Cardiac fibroblast (primary cell): ENCODE results near the gene NFILZ.

Experiments used
- DNase-seq, 2 donors: peaks; one replicate each; pipeline versions ENCODE4 v3.0.0 to v3.0.0-alpha.2; 2010; ENCODE audit warnings: low read depth in 2 of 2
- H3K4me3 ChIP-seq, 2 donors: replicated peaks in 1 of 2; 1 replicate in 1 of 2; 2 replicates in 1 of 2; pipeline ENCODE4 v1.5.1; 2011; ENCODE audit warnings: low read depth in 2 of 2, low read length in 2 of 2, mild to moderate bottlenecking in 2 of 2, moderate library complexity in 1 of 2
- TF ChIP-seq, protein P1 (sequence below): IDR thresholded peaks from one replicate; pipeline ENCODE4 v1.5.1; 2011; ENCODE audit warnings: low read depth, mild to moderate bottlenecking, low read length, inconsistent platforms

The NFILZ gene

DNA sequence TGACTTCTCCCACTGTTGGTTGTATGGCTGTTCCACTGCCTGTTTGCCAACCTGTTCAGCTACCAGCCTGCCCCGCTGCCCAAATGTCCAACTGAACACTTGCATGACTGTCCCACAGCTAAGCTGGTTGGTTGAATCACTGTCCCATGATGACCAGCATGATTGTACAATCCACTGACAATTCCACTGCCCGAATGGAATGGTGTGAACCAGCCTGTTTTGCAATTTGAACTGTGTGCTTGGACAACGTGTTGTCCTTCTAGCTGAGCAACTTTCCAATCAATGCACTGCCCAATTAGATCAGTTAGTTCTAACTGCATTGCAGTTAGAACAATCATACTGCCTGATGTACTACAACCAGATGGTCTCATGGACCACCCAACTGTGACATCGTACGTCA lies 28.6 kb upstream of the NFILZ start:
- H3K4me3 ChIP-seq: no peak overlapping the region
- TF ChIP-seq, protein P1, sequence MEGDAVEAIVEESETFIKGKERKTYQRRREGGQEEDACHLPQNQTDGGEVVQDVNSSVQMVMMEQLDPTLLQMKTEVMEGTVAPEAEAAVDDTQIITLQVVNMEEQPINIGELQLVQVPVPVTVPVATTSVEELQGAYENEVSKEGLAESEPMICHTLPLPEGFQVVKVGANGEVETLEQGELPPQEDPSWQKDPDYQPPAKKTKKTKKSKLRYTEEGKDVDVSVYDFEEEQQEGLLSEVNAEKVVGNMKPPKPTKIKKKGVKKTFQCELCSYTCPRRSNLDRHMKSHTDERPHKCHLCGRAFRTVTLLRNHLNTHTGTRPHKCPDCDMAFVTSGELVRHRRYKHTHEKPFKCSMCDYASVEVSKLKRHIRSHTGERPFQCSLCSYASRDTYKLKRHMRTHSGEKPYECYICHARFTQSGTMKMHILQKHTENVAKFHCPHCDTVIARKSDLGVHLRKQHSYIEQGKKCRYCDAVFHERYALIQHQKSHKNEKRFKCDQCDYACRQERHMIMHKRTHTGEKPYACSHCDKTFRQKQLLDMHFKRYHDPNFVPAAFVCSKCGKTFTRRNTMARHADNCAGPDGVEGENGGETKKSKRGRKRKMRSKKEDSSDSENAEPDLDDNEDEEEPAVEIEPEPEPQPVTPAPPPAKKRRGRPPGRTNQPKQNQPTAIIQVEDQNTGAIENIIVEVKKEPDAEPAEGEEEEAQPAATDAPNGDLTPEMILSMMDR: no peak
- DNase-seq: no peak

DNA sequence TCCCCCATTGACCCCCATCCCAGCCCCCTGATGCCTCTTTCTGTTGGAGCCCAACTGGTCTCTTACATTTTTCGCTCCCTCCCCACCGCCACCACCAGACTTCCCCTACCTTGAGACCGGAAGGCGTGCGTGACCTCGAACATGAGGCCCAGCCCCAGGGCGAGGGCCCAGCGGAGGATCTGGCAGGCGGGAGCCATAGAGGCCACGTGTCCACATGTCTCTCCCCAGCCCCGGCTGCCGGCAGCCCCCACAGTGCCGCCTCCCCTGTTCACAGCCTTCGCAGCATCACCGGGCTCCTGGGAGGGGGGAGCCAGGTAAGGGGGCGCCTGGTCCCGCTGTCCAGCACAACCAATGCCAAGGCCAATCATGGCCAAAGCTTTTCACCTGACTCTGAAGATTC lies 24.9 kb upstream of the NFILZ start:
- TF ChIP-seq, protein P1: no peak
- DNase-seq: no peak
- H3K4me3 ChIP-seq: no peak overlapping the region

DNA sequence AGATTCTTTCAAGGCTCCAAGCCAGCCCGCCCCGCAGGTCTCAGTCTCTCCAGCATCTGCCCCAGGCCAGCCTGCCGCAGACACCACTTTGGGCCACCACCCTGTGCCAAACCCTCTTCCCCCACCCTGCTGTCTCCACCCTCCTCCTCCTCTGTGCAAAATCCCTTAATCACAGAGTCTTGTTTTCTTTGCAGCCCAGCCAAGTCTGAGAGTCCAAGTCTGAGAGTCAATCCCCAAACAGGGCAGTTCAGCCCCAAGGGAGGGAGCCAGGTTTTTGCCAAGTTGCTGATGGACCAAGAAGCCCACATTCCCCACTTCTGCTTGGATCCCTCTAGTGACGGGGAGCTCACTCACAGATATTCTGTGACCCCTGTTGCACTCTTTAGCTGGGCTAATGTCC lies 23.0 kb upstream of the NFILZ start:
- H3K4me3 ChIP-seq: no peak overlapping the region
- peak; percentile 86 to 91 for DNase-seq
- TF ChIP-seq, protein P1: no peak

DNA sequence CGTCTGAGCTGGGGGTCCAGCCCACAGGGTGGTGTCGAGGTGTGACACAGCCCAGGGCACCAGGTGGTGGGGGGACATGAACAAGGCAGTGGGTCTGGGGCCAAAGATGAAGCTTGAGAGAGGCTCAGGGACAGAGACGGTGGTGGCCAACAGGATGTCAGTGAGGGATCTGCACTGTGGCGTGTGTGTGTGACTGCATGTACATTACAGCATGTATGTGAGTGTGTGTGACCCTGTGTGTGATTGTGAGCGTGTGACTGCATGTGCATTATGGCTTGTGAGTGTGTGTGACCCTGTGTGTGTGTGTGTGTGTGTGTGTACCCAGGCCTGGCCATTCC lies 21.5 kb upstream of the NFILZ start:
- H3K4me3 ChIP-seq: peak overlapping the region; percentile 67 to 70
- no peak for DNase-seq
- TF ChIP-seq, protein P1: no peak

DNA sequence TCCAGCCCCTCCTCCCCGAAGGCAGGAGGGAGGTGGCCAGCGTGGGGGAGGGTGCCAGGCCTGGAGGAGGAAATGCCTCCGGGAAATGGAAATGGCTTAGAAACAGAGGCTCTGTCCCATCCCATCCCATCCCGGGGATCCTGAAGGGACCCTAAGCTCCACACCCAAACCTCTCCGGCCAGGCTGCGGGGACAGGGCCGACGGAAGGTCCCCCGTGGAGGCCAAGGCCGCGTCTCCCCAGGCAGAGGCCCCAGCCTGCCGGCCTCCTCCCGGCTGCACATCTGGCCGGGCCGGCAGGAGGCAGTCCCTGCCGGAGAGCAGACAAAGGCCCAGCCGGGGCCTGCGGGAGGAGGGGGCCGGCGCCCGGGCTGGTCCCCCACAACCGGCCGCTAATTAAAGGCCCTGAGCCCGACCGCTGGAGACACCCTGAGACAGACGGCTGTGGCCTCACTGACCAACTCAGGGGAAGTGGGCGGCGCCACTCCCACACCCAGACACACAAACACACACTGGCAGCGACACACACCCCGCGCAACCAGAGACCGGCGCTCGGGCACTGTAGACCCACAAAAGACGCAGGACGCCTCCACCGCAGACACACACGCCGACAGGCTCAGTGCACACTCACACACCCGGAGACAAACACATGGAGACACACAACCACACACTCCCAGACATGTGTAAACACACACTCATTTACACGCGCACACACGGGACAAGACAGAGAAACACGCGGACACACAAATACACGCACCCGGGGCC lies 21.0 kb upstream of the NFILZ start:
- H3K4me3 ChIP-seq: peak overlapping the region; percentile 67 to 70
- TF ChIP-seq, protein P1: no peak
- peak; percentile 71 to 73 for DNase-seq

DNA sequence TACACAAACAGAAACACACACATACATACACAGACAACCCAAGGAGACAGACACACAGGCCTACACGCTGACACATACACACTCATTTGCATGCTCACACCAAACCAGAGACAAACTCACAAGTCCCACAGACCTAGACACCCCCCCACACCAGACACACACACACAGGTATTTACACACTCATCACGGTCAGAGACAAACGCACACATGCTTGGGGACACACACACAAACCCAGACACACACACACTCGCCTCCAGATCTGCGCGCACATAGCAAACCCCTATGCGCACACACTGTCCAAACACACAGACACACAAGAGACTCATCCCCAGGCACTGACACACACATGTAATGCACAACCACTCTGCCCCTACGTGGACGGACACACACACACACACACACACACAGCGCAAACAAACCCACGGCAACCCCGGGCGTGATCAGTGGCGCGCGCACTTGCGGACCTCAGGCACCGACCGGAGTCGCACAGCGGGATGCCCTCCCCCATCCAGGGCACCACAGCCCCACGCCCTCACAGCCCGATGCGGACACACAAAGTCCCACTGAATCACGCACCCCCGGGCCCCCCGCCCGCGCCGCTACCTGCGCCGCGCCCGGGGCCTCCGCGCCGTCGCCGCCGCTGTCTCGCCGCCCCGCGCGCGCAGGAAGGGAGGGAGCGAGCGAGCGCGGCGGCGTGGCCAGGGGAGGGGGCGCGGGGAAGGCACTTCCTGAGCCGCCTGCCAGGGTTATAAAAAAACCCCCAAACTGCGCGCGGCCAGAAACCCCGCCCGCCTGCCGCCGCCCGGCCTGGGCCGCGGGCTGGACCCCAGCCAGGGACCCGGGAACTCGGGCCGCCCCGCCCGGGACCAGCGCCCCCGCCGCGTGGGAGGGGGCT lies 20.1 kb upstream of the NFILZ start, which contains the start of gene ADAMTS10:
Gene ADAMTS10, minus strand, starts transcription at position 675 of the 895 bp plus-strand sequence. CDS start 5,005 bp downstream, outside the sequence.
- TF ChIP-seq, protein P1: no peak
- peak; percentile 43 to 58 for DNase-seq
- peak within 1 kb of the TSS; percentile 67 to 70 for H3K4me3 ChIP-seq
